DMS114 treated with DMSO at 0.1 percent for 48 hours (cell line): ENCODE results near the gene AGXT.

ENCODE experiments used
- DNase-seq: peaks from one replicate; lab custom pipeline; 2025; ENCODE audit not compliant: unreplicated experiment; lab: John Stamatoyannopoulos, UW

The AGXT gene

GRCh38 chr2:240884745-240885144 is 16.1 kb downstream of the AGXT start:
- no peak for DNase-seq

- no peak for DNase-seq
Observed at GRCh38 chr2:240885566-240885965, 16.9 kb downstream of the AGXT start.

GRCh38 chr2:240886023-240886565 is 17.5 kb downstream of the AGXT start:
- DNase-seq, result no peak

- DNase-seq, result no peak
Observed at GRCh38 chr2:240886678-240887609, 18.3 kb downstream of the AGXT start.

- DNase-seq, result no peak
Observed at GRCh38 chr2:240887631-240888030, 19.0 kb downstream of the AGXT start.

GRCh38 chr2:240888130-240888889 is 19.7 kb downstream of the AGXT start:
- DNase-seq, result no peak

- DNase-seq, result no peak
Observed at GRCh38 chr2:240888890-240889573, 20.4 kb downstream of the AGXT start.

- DNase-seq, result no peak
Observed at GRCh38 chr2:240889601-240890560, 21.3 kb downstream of the AGXT start.

GRCh38 chr2:240890691-240891090 is 22.1 kb downstream of the AGXT start:
- DNase-seq, result no peak

- no peak for DNase-seq
Observed at GRCh38 chr2:240891492-240892340, 23.1 kb downstream of the AGXT start.

GRCh38 chr2:240892356-240892755 is 23.7 kb downstream of the AGXT start:
- no peak for DNase-seq

- DNase-seq, result no peak
Observed at GRCh38 chr2:240892925-240893324, 24.3 kb downstream of the AGXT start.

GRCh38 chr2:240893363-240893844 is 24.8 kb downstream of the AGXT start:
- no peak for DNase-seq

GRCh38 chr2:240894006-240894405 is 25.4 kb downstream of the AGXT start:
- DNase-seq, result no peak

- no peak for DNase-seq
Observed at GRCh38 chr2:240894836-240895558, 26.4 kb downstream of the AGXT start.

- DNase-seq, result no peak
Observed at GRCh38 chr2:240895656-240896388, 27.2 kb downstream of the AGXT start, which contains the start of gene MAB21L4. Gene MAB21L4 (minus strand): TSS chr2:240896156. CDS start chr2:240895997, 159 bp downstream.

GRCh38 chr2:240896394-240896793 is 27.8 kb downstream of the AGXT start:
- DNase-seq, result no peak
